Skeletal muscle cell (primary cell): Measurements from ENCODE around the gene TMEM127.
"Not testable (repeated sequence)": the region's sequence is repeated elsewhere in the genome, so short reads cannot be mapped to it uniquely, and the experiment has no call there.

ENCODE experiments used
- DNase-seq: peaks from one replicate; pipeline ENCODE4 v3.0.0-alpha.2; 2010; ENCODE audit warnings: low read depth
- H3K4me3 ChIP-seq: 2 replicates; pipeline ENCODE4 v1.5.1; 2011; ENCODE audit warnings: low read depth, mild to moderate bottlenecking, control low read depth, low read length, moderate library complexity

Gene TMEM127

GRCh38 chr2:96245609-96246390, 20.0 kb downstream of the TMEM127 start:
- H3K4me3 ChIP-seq, result no peak overlapping the region
- DNase-seq, result no peak

- no peak for DNase-seq
- H3K4me3 ChIP-seq, result no peak overlapping the region
Measured at GRCh38 chr2:96243843-96244242, 22.0 kb downstream of the TMEM127 start.

GRCh38 chr2:96241900-96242611, 23.7 kb downstream of the TMEM127 start:
- H3K4me3 ChIP-seq, result no peak overlapping the region
- no peak for DNase-seq

DNA sequence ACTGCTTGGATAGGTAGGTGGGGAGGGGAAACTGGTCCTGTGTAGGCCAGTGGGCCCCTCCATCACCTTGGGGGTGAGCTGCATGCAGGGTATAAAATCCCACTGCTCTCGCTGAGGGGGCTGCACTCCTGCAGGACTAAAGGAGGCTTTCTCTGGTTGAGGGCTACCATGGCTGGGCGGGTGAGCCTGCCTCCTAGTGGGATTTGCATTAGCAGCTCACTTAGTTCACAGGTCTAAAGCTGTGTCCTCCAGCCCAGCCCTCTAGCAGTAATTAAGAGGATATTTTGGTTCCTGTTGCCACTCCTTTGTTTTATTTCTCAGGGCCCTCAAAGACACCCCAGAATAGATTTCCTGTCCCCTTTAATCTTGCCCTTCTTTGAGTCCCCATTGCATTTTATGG, 24.6 kb downstream of the TMEM127 start:
- no peak overlapping the region for H3K4me3 ChIP-seq
- DNase-seq, result no peak

DNA sequence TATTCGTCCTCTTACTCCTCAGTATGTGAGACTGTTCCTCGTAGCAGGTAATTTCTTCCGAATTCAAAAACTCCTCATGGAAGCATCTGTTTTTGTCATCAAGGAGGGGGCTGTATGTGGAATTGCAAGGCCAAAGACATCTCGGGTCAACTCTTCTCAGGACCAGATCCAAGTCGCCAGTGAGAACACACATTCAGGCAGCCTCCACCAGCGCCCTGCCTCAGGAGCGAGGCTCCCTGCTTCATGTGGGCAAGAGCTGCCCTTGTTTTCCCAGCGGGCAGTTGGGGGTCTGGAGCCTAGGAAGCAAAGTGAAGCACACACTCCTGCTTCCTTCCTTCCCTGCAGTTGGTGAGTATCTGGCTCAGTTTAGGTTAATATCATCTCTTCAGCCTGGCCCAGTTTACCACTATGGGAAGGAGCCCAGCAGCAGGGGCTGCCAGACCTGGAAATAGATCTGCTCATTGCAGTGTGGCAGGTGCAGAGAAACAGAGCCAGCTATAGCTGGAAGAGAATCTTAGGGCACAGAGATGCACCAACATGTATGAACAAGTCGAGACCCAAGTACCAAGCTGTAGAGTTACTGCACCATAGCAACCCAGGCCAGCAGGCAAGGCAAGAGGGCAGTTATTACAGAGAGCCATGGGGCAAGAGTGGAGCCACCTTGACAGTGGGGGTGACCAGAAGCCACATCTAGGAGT, 25.3 kb downstream of the TMEM127 start:
- no peak for DNase-seq
- no peak overlapping the region for H3K4me3 ChIP-seq

GRCh38 chr2:96239745-96240264, 26.0 kb downstream of the TMEM127 start:
- no peak overlapping the region for H3K4me3 ChIP-seq
- no peak for DNase-seq

DNA sequence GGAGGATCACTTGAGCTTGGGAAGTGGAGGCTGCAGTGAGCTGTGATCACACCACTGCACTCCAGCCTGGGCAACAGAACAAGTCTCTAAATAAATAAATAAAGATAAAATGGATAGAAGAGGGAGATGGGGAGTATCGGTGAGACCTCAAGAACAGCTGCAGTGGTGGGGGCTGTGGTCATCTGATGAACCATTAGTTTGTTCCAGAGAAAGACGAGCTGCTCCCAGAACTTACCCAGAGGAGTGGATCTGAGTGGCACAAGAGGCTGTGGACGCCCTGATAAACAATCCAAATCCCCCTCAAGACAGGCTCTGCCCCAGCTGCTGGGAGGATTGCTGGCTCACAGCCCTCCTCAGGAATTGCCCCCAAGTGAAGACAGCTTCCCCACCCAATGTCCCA, 26.7 kb downstream of the TMEM127 start:
- DNase-seq, result no peak
- H3K4me3 ChIP-seq, result no peak overlapping the region

DNA sequence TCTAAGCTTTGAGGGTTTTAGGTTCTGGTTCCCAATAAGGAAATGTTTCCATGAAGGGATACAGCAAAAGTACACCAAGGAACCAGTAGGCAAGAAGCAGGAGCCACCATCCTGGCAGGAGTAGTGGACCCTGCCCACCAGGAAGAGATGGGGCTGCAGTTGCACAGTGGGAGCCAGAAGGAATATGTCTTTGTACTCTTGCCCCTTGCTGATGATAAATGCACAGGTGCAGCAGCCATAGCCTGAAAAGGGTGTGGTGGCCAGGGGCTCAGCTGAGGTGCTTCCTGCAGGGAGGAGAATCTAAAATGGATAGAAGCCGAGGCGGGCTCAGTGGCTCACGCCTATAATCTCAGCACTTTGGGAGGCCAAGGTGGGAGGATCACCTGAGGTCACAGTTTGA, 27.5 kb downstream of the TMEM127 start:
- no peak for DNase-seq
- H3K4me3 ChIP-seq, result no peak overlapping the region

DNA sequence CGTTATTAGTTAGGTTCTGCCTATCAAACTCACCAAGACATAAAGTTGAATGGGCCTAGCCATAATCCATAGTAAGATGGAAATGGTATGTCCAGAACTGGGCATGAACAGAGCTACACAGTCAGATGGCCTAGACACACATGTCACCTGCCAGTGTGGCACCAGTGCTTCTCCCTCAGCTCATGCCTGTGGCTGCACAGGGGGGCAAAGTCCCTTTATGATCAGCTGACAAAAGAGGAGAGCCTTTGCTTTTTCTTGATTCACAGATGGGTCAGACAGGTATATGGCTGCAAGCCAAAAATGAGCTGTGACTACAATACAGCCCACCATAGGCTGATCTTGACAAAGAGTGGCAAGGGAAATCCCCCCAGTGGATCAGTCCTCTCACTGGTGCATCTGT, 28.9 kb downstream of the TMEM127 start:
- no peak overlapping the region for H3K4me3 ChIP-seq
- no peak for DNase-seq

- no peak overlapping the region for H3K4me3 ChIP-seq
- DNase-seq, result no peak
Measured at GRCh38 chr2:96233880-96234316, 31.9 kb downstream of the TMEM127 start.

DNA sequence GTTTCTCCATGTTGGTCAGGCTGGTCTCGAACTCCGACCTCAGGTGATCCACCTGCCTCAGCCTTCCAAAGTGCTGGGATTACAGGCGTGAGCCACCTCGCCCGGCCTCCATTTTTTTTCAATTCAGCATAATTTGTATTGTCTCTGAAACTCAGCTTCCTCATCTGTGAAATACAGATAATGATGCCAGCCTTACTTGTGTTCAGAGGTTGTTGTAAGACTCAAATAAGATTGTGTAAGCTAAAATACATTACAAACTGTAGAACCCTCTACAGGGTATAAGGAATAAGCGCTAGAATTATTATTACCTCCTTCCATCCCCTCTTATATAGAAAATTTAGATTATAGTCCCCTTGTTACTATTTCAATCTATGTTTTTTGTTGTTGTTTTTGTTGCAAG, 32.4 kb downstream of the TMEM127 start:
- DNase-seq, result no peak
- H3K4me3 ChIP-seq, result no peak overlapping the region

- DNase-seq, result no peak
- H3K4me3 ChIP-seq, result no peak overlapping the region
Measured at GRCh38 chr2:96231316-96231715, 34.5 kb downstream of the TMEM127 start.

- H3K4me3 ChIP-seq, result no peak overlapping the region
- DNase-seq, result no peak
Measured at GRCh38 chr2:96225016-96225533, 40.7 kb downstream of the TMEM127 start.

- not testable (repeated sequence) for DNase-seq, H3K4me3 ChIP-seq
Measured at GRCh38 chr2:96221106-96221505, 44.7 kb downstream of the TMEM127 start.

DNA sequence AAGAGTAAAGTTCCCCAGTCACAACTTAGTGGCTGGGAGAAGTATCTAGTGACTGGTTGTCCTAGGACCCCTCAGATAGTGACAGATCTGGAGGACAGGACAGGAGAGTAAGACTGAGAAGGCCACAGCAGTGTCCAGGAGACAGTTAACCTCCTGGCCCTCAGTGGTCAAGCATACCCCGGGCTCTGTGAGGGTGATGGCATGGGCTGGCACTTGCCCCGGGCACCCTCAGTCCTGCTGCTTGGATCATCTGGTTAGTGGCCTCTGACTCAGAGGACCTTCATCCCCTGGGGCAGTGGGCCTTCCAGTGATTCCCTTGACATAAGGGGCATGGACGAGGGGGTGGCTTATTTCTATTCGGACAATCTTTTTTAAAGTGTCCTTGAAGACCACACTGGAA, 45.8 kb downstream of the TMEM127 start:
- not testable (repeated sequence) for DNase-seq

GRCh38 chr2:96218508-96219131, 47.2 kb downstream of the TMEM127 start:
- no peak for DNase-seq
- H3K4me3 ChIP-seq, result no peak overlapping the region

More for the DNA sequence above, 45.8 kb downstream of the TMEM127 start:
- not testable (repeated sequence) for H3K4me3 ChIP-seq

DNA sequence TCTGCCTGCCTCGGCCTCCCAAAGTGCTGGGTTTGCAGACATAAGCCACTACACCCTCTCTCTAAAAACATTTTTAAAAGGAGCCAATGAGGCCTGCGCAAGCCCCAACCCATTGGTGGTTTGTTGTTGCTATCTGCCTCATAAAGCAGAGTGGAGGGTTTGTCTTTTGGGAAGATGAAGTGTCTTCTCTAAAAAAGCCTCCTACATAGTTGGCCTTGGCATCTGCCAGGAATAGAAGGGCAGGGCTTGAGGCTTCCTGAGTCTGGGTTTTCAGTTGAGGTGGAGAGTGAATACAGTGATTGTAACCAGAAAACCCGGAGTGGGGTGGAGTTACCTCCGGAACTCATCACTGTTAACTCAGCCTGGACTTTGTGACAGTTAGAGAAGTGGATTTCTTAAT, 51.2 kb downstream of the TMEM127 start:
- no peak for DNase-seq
- H3K4me3 ChIP-seq, result no peak overlapping the region

- H3K4me3 ChIP-seq, result no peak overlapping the region
- DNase-seq, result no peak
Measured at GRCh38 chr2:96213379-96213778, 52.4 kb downstream of the TMEM127 start.

- H3K4me3 ChIP-seq, result no peak overlapping the region
- DNase-seq, result no peak
Measured at GRCh38 chr2:96212339-96212738, 53.5 kb downstream of the TMEM127 start.

GRCh38 chr2:96209729-96210085, 56.1 kb downstream of the TMEM127 start:
- peak overlapping the region; percentile 87 for H3K4me3 ChIP-seq
- DNase-seq, result no peak
